ENCODE measurements around the gene STK32A.
A peak's percentile ranks its signal among the peaks of the same experiment; 100 is the strongest.

The STK32A gene

GRCh38 chr5:147317978-147318684, 83.3 kb downstream of the STK32A start:
- no peaks in the 10 kb centered on the region for H3K4me1 ChIP-seq (ENCODE audit: control insufficient read depth, insufficient read depth, low read length)
- H3K4me2 ChIP-seq (ENCODE audit: low read length): no peak overlapping the region
- no peaks in the 10 kb centered on the region for H3K36me3 ChIP-seq (ENCODE audit: insufficient read depth, low read length)
- H3K27me3 ChIP-seq (ENCODE audit: control insufficient read depth, insufficient read depth, low read length): no peaks in the 10 kb centered on the region
- no peak overlapping the region for H3K9ac ChIP-seq (ENCODE audit: low read depth, low read length)
- H3K4me3 ChIP-seq (ENCODE audit: low read length): no peak overlapping the region
- no peaks in the 10 kb centered on the region for H3K9me3 ChIP-seq (replicated peaks; ENCODE audit: low read length)

GRCh38 chr5:147321569-147321968, 86.7 kb downstream of the STK32A start:
- Histone ChIP-seq H3K9ac (ENCODE audit: low read depth, low read length) (no peak overlapping the region), H3K4me2 (ENCODE audit: low read length) (no peak overlapping the region), H3K4me1 (ENCODE audit: control insufficient read depth, insufficient read depth, low read length) (no peaks in the 10 kb centered on the region), H3K9me3 (replicated peaks; ENCODE audit: low read length) (no peaks in the 10 kb centered on the region), H3K4me3 (ENCODE audit: low read length) (no peak overlapping the region), H3K27me3 (ENCODE audit: control insufficient read depth, insufficient read depth, low read length) (no peaks in the 10 kb centered on the region), H3K36me3 (ENCODE audit: insufficient read depth, low read length) (no peaks in the 10 kb centered on the region)

GRCh38 chr5:147327421-147327820, 92.6 kb downstream of the STK32A start:
- H3K36me3 ChIP-seq (ENCODE audit: insufficient read depth, low read length): no peaks in the 10 kb centered on the region

GRCh38 chr5:147327905-147328304, 93.1 kb downstream of the STK32A start:
- Histone ChIP-seq H3K9ac (ENCODE audit: low read depth, low read length) (no peak overlapping the region), H3K27me3 (ENCODE audit: control insufficient read depth, insufficient read depth, low read length) (no peaks in the 10 kb centered on the region), H3K9me3 (replicated peaks; ENCODE audit: low read length) (no peaks in the 10 kb centered on the region), H3K36me3 (ENCODE audit: insufficient read depth, low read length) (no peaks in the 10 kb centered on the region), H3K4me3 (ENCODE audit: low read length) (no peak overlapping the region), H3K4me2 (ENCODE audit: low read length) (no peak overlapping the region), H3K4me1 (ENCODE audit: control insufficient read depth, insufficient read depth, low read length) (no peaks in the 10 kb centered on the region)

More at GRCh38 chr5:147327421-147327820, 92.6 kb downstream of the STK32A start:
- Histone ChIP-seq H3K4me3 (ENCODE audit: low read length) (no peak overlapping the region), H3K9me3 (replicated peaks; ENCODE audit: low read length) (no peaks in the 10 kb centered on the region), H3K9ac (ENCODE audit: low read depth, low read length) (no peak overlapping the region), H3K4me2 (ENCODE audit: low read length) (no peak overlapping the region), H3K27me3 (ENCODE audit: control insufficient read depth, insufficient read depth, low read length) (no peaks in the 10 kb centered on the region), H3K4me1 (ENCODE audit: control insufficient read depth, insufficient read depth, low read length) (no peaks in the 10 kb centered on the region)

- Histone ChIP-seq H3K9me3 (replicated peaks; ENCODE audit: low read length) (no peaks in the 10 kb centered on the region), H3K4me3 (ENCODE audit: low read length) (no peak overlapping the region), H3K4me2 (ENCODE audit: low read length) (no peak overlapping the region), H3K36me3 (ENCODE audit: insufficient read depth, low read length) (no peaks in the 10 kb centered on the region), H3K9ac (ENCODE audit: low read depth, low read length) (no peak overlapping the region), H3K27me3 (ENCODE audit: control insufficient read depth, insufficient read depth, low read length) (no peaks in the 10 kb centered on the region), H3K4me1 (ENCODE audit: control insufficient read depth, insufficient read depth, low read length) (no peaks in the 10 kb centered on the region)
Observed at GRCh38 chr5:147332658-147333057, 97.8 kb downstream of the STK32A start.

- Histone ChIP-seq H3K4me2 (ENCODE audit: low read length) (no peak overlapping the region), H3K9ac (ENCODE audit: low read depth, low read length) (no peak overlapping the region), H3K4me1 (ENCODE audit: control insufficient read depth, insufficient read depth, low read length) (no peaks in the 10 kb centered on the region), H3K9me3 (replicated peaks; ENCODE audit: low read length) (no peaks in the 10 kb centered on the region), H3K4me3 (ENCODE audit: low read length) (no peak overlapping the region), H3K36me3 (ENCODE audit: insufficient read depth, low read length) (no peaks in the 10 kb centered on the region), H3K27me3 (ENCODE audit: control insufficient read depth, insufficient read depth, low read length) (no peaks in the 10 kb centered on the region)
Observed at GRCh38 chr5:147336876-147337275, 102.0 kb downstream of the STK32A start.

- no peaks in the 10 kb centered on the region for H3K9me3 ChIP-seq (replicated peaks; ENCODE audit: low read length)
- H3K4me1 ChIP-seq (ENCODE audit: control insufficient read depth, insufficient read depth, low read length): no peaks in the 10 kb centered on the region
- H3K4me2 ChIP-seq (ENCODE audit: low read length): no peak overlapping the region
- H3K9ac ChIP-seq (ENCODE audit: low read depth, low read length): no peak overlapping the region
- H3K4me3 ChIP-seq (ENCODE audit: low read length): no peak overlapping the region
- no peaks in the 10 kb centered on the region for H3K27me3 ChIP-seq (ENCODE audit: control insufficient read depth, insufficient read depth, low read length)
- no peaks in the 10 kb centered on the region for H3K36me3 ChIP-seq (ENCODE audit: insufficient read depth, low read length)
Observed at GRCh38 chr5:147339313-147339712, 104.5 kb downstream of the STK32A start.

GRCh38 chr5:147340941-147341340, 106.1 kb downstream of the STK32A start:
- Histone ChIP-seq H3K9me3 (replicated peaks; ENCODE audit: low read length) (no peaks in the 10 kb centered on the region), H3K4me3 (ENCODE audit: low read length) (no peak overlapping the region), H3K4me2 (ENCODE audit: low read length) (no peak overlapping the region), H3K27me3 (ENCODE audit: control insufficient read depth, insufficient read depth, low read length) (no peaks in the 10 kb centered on the region), H3K4me1 (ENCODE audit: control insufficient read depth, insufficient read depth, low read length) (no peaks in the 10 kb centered on the region), H3K36me3 (ENCODE audit: insufficient read depth, low read length) (no peaks in the 10 kb centered on the region), H3K9ac (ENCODE audit: low read depth, low read length) (no peak overlapping the region)

- no peaks in the 10 kb centered on the region for H3K4me1 ChIP-seq (ENCODE audit: control insufficient read depth, insufficient read depth, low read length)
- no peak overlapping the region for H3K4me2 ChIP-seq (ENCODE audit: low read length)
Observed at GRCh38 chr5:147341345-147341744, 106.5 kb downstream of the STK32A start.

GRCh38 chr5:147344861-147345260, 110.0 kb downstream of the STK32A start:
- H3K27me3 ChIP-seq (ENCODE audit: control insufficient read depth, insufficient read depth, low read length): no peaks in the 10 kb centered on the region
- H3K4me1 ChIP-seq (ENCODE audit: control insufficient read depth, insufficient read depth, low read length): peaks cover 16% of the 10 kb centered on the region
- no peak overlapping the region for H3K4me2 ChIP-seq (ENCODE audit: low read length)
- H3K9ac ChIP-seq (ENCODE audit: low read depth, low read length): no peak overlapping the region
- no peak overlapping the region for H3K4me3 ChIP-seq (ENCODE audit: low read length)
- H3K9me3 ChIP-seq (replicated peaks; ENCODE audit: low read length): no peaks in the 10 kb centered on the region
- H3K36me3 ChIP-seq (ENCODE audit: insufficient read depth, low read length): no peaks in the 10 kb centered on the region

More at GRCh38 chr5:147341345-147341744, 106.5 kb downstream of the STK32A start:
- Histone ChIP-seq H3K27me3 (ENCODE audit: control insufficient read depth, insufficient read depth, low read length) (no peaks in the 10 kb centered on the region), H3K36me3 (ENCODE audit: insufficient read depth, low read length) (no peaks in the 10 kb centered on the region), H3K9me3 (replicated peaks; ENCODE audit: low read length) (no peaks in the 10 kb centered on the region), H3K9ac (ENCODE audit: low read depth, low read length) (no peak overlapping the region), H3K4me3 (ENCODE audit: low read length) (no peak overlapping the region)

GRCh38 chr5:147346006-147346561, 111.3 kb downstream of the STK32A start:
- Histone ChIP-seq H3K27me3 (ENCODE audit: control insufficient read depth, insufficient read depth, low read length) (no peaks in the 10 kb centered on the region), H3K4me1 (ENCODE audit: control insufficient read depth, insufficient read depth, low read length) (peaks cover 16% of the 10 kb centered on the region), H3K36me3 (ENCODE audit: insufficient read depth, low read length) (no peaks in the 10 kb centered on the region), H3K9ac (ENCODE audit: low read depth, low read length) (no peak overlapping the region), H3K4me3 (ENCODE audit: low read length) (no peak overlapping the region), H3K4me2 (ENCODE audit: low read length) (no peak overlapping the region), H3K9me3 (replicated peaks; ENCODE audit: low read length) (no peaks in the 10 kb centered on the region)

- peak overlapping the region; percentile 12 for H3K9ac ChIP-seq (ENCODE audit: low read depth, low read length)
- peak overlapping the region; percentile 34 for H3K4me2 ChIP-seq (ENCODE audit: low read length)
- H3K4me1 ChIP-seq (ENCODE audit: control insufficient read depth, insufficient read depth, low read length): peaks cover 16% of the 10 kb centered on the region
- no peaks in the 10 kb centered on the region for H3K36me3 ChIP-seq (ENCODE audit: insufficient read depth, low read length)
- H3K4me3 ChIP-seq (ENCODE audit: low read length): no peak overlapping the region
- no peaks in the 10 kb centered on the region for H3K9me3 ChIP-seq (replicated peaks; ENCODE audit: low read length)
- no peaks in the 10 kb centered on the region for H3K27me3 ChIP-seq (ENCODE audit: control insufficient read depth, insufficient read depth, low read length)
Observed at GRCh38 chr5:147348046-147348445, 113.2 kb downstream of the STK32A start.

Data from skeletal muscle satellite cell (primary cell).